Vagina (tissue), 2 donors: Measurements from ENCODE around the gene RNF183. TPM values are rescaled to one million over a fixed set of nuclear protein-coding genes. Genes with fewer than 3 reads are reported as not detected.

ENCODE experiments used
- DNase-seq, 2 donors: peaks; one replicate each; pipeline ENCODE4 v3.0.0-alpha.2; 2017; ENCODE audit errors: extremely low spot score in 2 of 2
- H3K27ac ChIP-seq: fragments of 200-600 bp; sonication (generic); one replicate; pipeline ENCODE4 v1.5.1; 2019
- H3K27me3 ChIP-seq: fragments of 200-600 bp; sonication (generic); one replicate; pipeline ENCODE4 v1.5.1; 2019
- H3K36me3 ChIP-seq, 2 donors: fragments of 200-600 bp; sonication (generic); one replicate each; pipeline ENCODE4 v1.5.1; 2017 to 2019
- H3K4me1 ChIP-seq: fragments of 200-600 bp; sonication (generic); one replicate; pipeline ENCODE4 v1.5.1; 2019
- H3K4me3 ChIP-seq, 2 donors: fragments of 200-600 bp; sonication (generic); 1 replicate in 1 of 2; 2 replicates in 1 of 2; pipeline ENCODE4 v1.5.1; 2016 to 2019
- H3K9me3 ChIP-seq: fragments of 200-600 bp; sonication (generic); one replicate; pipeline ENCODE4 v1.5.1; 2019
- CTCF ChIP-seq, 3 experiments: fragments of 450-650 bp in 2 of 3; fragments of 200-600 bp in 1 of 3; sonication (generic) in 1 of 3; IDR thresholded peaks; one replicate each; pipeline ENCODE4 v1.5.1; 2017 to 2019; ENCODE audit warnings: antibody characterized with exemption in 3 of 3, mild to moderate bottlenecking in 2 of 3, moderate library complexity in 2 of 3
- POLR2A ChIP-seq, 2 donors: fragments of 450-650 bp; IDR thresholded peaks; one replicate each; pipeline ENCODE4 v1.6.1; 2017; ENCODE audit warnings: antibody characterized with exemption in 2 of 2, mild to moderate bottlenecking in 2 of 2, moderate library complexity in 2 of 2
- POLR2AphosphoS5 ChIP-seq, 2 donors: sonication (generic); formaldehyde crosslinking; IDR thresholded peaks; one replicate each; pipeline ENCODE4 v1.9.0; 2017; ENCODE audit warnings: antibody characterized with exemption in 2 of 2, mild to moderate bottlenecking in 2 of 2, low read depth in 1 of 2; ENCODE audit not compliant: insufficient read depth in 1 of 2
- intact Hi-C: fragments of 100-400 bp; cut with DNase I; formaldehyde crosslinking; loops from one replicate; pipeline ENCODE4 v1.15.1; 2023
- total RNA-seq: library from RNA; depleted of rRNA; stranded (reverse); fragments of >200 nt; gene quantifications from one replicate; pipeline ENCODE4 v1.2.3, GENCODE V29; 2016

RNF183 gene
- total RNA-seq, 1 donor from 2014 or later: not detected

GRCh38 chr9:113267911-113268566, 35.1 kb downstream of the RNF183 start:
- TF ChIP-seq CTCF (IDR thresholded peaks at IDR 0.05) (no peak), POLR2A (IDR thresholded peaks at IDR 0.05) (no peak), POLR2AphosphoS5 (IDR thresholded peaks at IDR 0.05; ENCODE audit: insufficient read depth in 1 of 2, low read depth in 1 of 2) (no peak)
- Histone ChIP-seq H3K9me3 (no peaks in the 10 kb centered on the region), H3K4me3 (no peak overlapping the region), H3K4me1 (no peaks in the 10 kb centered on the region), H3K36me3 (peaks cover 0 to 47% of the 10 kb centered on the region in 2 donors), H3K27ac (no peak overlapping the region), H3K27me3 (no peaks in the 10 kb centered on the region)
- DNase-seq: no peak
- intact Hi-C loops: no loop called here

- Histone ChIP-seq H3K27me3 (no peaks in the 10 kb centered on the region), H3K27ac (no peak overlapping the region), H3K4me3 (no peak overlapping the region), H3K36me3 (peaks cover 0 to 28% of the 10 kb centered on the region in 2 donors), H3K9me3 (no peaks in the 10 kb centered on the region), H3K4me1 (no peaks in the 10 kb centered on the region)
- DNase-seq: no peak
- TF ChIP-seq POLR2AphosphoS5 (IDR thresholded peaks at IDR 0.05; ENCODE audit: insufficient read depth in 1 of 2, low read depth in 1 of 2) (no peak), POLR2A (IDR thresholded peaks at IDR 0.05) (no peak), CTCF (IDR thresholded peaks at IDR 0.05) (no peak)
- intact Hi-C loops: no loop called here
Measured at GRCh38 chr9:113266174-113266573, 37.0 kb downstream of the RNF183 start.

GRCh38 chr9:113261917-113262671, 41.1 kb downstream of the RNF183 start:
- H3K4me1 ChIP-seq: no peaks in the 10 kb centered on the region
- no peaks in the 10 kb centered on the region for H3K27me3 ChIP-seq
- peaks cover 0 to 15% of the 10 kb centered on the region in 2 donors for H3K36me3 ChIP-seq
- no peaks in the 10 kb centered on the region for H3K9me3 ChIP-seq
- TF ChIP-seq POLR2A (IDR thresholded peaks at IDR 0.05) (no peak), CTCF (IDR thresholded peaks at IDR 0.05) (no peak), POLR2AphosphoS5 (IDR thresholded peaks at IDR 0.05; ENCODE audit: insufficient read depth in 1 of 2, low read depth in 1 of 2) (no peak)
- H3K27ac ChIP-seq: no peak overlapping the region
- no peak overlapping the region for H3K4me3 ChIP-seq
- DNase-seq: no peak
- intact Hi-C loops: no loop called here

- Histone ChIP-seq H3K9me3 (no peaks in the 10 kb centered on the region), H3K36me3 (peaks cover 0 to 15% of the 10 kb centered on the region in 2 donors), H3K4me3 (no peak overlapping the region), H3K27ac (no peak overlapping the region), H3K27me3 (no peaks in the 10 kb centered on the region), H3K4me1 (no peaks in the 10 kb centered on the region)
- TF ChIP-seq CTCF (IDR thresholded peaks at IDR 0.05) (no peak), POLR2A (IDR thresholded peaks at IDR 0.05) (no peak), POLR2AphosphoS5 (IDR thresholded peaks at IDR 0.05; ENCODE audit: insufficient read depth in 1 of 2, low read depth in 1 of 2) (no peak)
- intact Hi-C loops: no loop called here
- no peak for DNase-seq
Measured at GRCh38 chr9:113258282-113258681, 44.9 kb downstream of the RNF183 start.

- Histone ChIP-seq H3K27ac (no peak overlapping the region), H3K27me3 (no peaks in the 10 kb centered on the region), H3K4me1 (no peaks in the 10 kb centered on the region), H3K9me3 (no peaks in the 10 kb centered on the region), H3K36me3 (peaks cover 0 to 15% of the 10 kb centered on the region in 2 donors), H3K4me3 (no peak overlapping the region)
- no peak for TF ChIP-seq POLR2AphosphoS5 (IDR thresholded peaks at IDR 0.05; ENCODE audit: insufficient read depth in 1 of 2, low read depth in 1 of 2)
- DNase-seq: no peak
- intact Hi-C loops: no loop called here
Measured at GRCh38 chr9:113257863-113258262, 45.3 kb downstream of the RNF183 start.
